Cardiac atrium fibroblast (primary cell): ENCODE measurements around the gene DHRSX. TPM values are rescaled to one million over a fixed set of nuclear protein-coding genes. Genes with fewer than 3 reads are reported as not detected.

Source experiments
- total RNA-seq: library from RNA; depleted of rRNA; stranded (reverse); fragments of >200 nt; gene quantifications from 2 replicates; pipeline ENCODE4 v1.2.3, GENCODE V29; 2015

DHRSX gene
- 25.9 and 36.6 TPM in 2 replicates for total RNA-seq

GRCh38 chrX:2500803-2501558, at the start of gene DHRSX, which contains the start of gene ZBED1:
DHRSX (minus strand) TSS chrX:2500976; CDS start chrX:2500925, 51 bp downstream.
ZBED1 (minus strand) TSS chrX:2500976; CDS start chrX:2490719, 10,257 bp downstream.

Other genes starting within 250 kb of the DHRSX start
- 31.8 and 38.1 TPM in 2 replicates for gene ZBED1, start within 50 bp of the DHRSX start, total RNA-seq
- 535 and 668 TPM in 2 replicates for gene CD99, start 190.3 kb upstream of the DHRSX start, total RNA-seq